Dermis blood vessel endothelial cell (primary cell): ENCODE measurements around the gene BAHCC1. TPM values are rescaled to one million over a fixed set of nuclear protein-coding genes. Genes with fewer than 3 reads are reported as not detected.

Experiments
- DNase-seq: peaks from one replicate; pipeline ENCODE4 v3.0.0; 2010
- total RNA-seq: library from RNA; depleted of rRNA; stranded (reverse); fragments of >200 nt; gene quantifications from 2 replicates; pipeline ENCODE4 v1.2.3, GENCODE V29; 2014

BAHCC1 gene
- total RNA-seq, 1 donor from 2014 or later: 4.8 TPM

GRCh38 chr17:81500047-81500446, 104.8 kb downstream of the BAHCC1 start:
- DNase-seq: peak; percentile 19

- no peak for DNase-seq
Measured at GRCh38 chr17:81502471-81503017, 107.3 kb downstream of the BAHCC1 start.

GRCh38 chr17:81503619-81504018, 108.4 kb downstream of the BAHCC1 start:
- DNase-seq: no peak

- peak; percentile 55 for DNase-seq
Measured at GRCh38 chr17:81508639-81509206, 113.5 kb downstream of the BAHCC1 start.

- peak; percentile 24 for DNase-seq
Measured at GRCh38 chr17:81509207-81509971, 114.1 kb downstream of the BAHCC1 start.

GRCh38 chr17:81509972-81510784, 114.9 kb downstream of the BAHCC1 start:
- DNase-seq: peak; percentile 31

GRCh38 chr17:81510785-81511553, 115.7 kb downstream of the BAHCC1 start:
- peak; percentile 49 for DNase-seq

- DNase-seq: no peak
Measured at GRCh38 chr17:81511554-81511803, 116.2 kb downstream of the BAHCC1 start.

- DNase-seq: no peak
Measured at GRCh38 chr17:81511804-81512561, 116.7 kb downstream of the BAHCC1 start.

- peak; percentile 93 for DNase-seq
Measured at GRCh38 chr17:81512562-81513371, 117.5 kb downstream of the BAHCC1 start, which contains the start of gene ACTG1. Gene ACTG1 (minus strand): TSS chr17:81512799. CDS start chr17:81512354, 445 bp downstream.

GRCh38 chr17:81513372-81513752, 118.1 kb downstream of the BAHCC1 start:
- peak; percentile 71 for DNase-seq

GRCh38 chr17:81513753-81514488, 118.7 kb downstream of the BAHCC1 start:
- peak; percentile 80 for DNase-seq

- DNase-seq: no peak
Measured at GRCh38 chr17:81514489-81514738, 119.2 kb downstream of the BAHCC1 start.

GRCh38 chr17:81514739-81515529, 119.7 kb downstream of the BAHCC1 start:
- peak; percentile 83 for DNase-seq

GRCh38 chr17:81515530-81516041, 120.3 kb downstream of the BAHCC1 start:
- DNase-seq: no peak
